HG02623 (cell line): ENCODE data around the gene BRD4.

Experiments
- ATAC-seq: cut with Tn5 transposase; IDR thresholded peaks from one replicate; pipeline ENCODE4 v1.9.1; 2021; ENCODE audit warnings: moderate library complexity; ENCODE audit not compliant: unreplicated experiment

The BRD4 gene

DNA sequence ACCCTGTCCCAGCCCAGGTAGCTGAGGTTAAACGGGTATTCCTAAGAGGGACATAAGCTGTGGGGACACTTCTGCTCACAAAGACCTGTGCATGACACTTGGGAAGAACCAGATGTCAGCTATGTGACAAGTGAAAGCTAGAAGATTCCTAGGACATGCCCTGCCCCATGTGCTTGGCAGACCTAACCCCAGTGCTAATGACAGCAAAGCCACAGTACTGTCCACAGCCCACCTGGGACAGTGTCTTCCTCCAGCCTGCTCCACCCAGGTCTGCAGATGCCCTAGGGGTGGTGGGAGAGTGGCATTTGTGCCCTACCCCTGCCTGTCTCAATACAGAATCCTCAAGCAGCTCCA, 81.7 kb downstream of the BRD4 start:
- no peak for ATAC-seq

DNA sequence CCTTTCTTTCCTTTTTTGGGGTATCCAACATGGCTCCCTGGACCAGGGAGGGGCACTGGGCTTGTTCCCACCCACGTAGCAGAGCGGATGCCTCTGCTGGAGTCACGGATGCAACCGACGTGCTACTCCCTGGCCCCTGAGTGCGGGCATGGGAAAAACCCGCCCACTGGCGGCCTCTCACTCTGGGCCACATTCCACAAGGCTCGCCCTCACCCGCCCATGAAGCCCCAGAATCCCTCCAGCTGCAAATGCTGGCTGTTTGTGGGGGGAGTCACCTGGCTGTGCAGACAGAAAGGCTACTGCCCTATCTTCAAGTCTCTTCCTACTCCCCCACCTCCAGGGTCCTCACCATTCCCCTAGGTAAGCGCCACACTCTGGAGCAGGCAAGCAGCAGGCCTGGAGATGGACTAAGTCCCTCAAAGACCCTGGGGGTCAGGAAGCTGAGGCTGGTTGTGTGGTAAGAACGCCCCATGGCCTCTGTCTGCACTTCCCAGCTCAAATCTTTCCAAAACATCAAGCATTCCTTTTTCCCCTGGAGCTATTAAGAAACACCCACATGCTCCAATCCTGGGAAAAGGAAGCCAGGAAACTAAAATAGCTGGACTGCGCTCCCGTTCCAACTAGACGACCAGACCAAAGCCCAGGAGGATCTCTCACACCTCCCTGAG, 82.2 kb downstream of the BRD4 start:
- ATAC-seq, result no peak

- ATAC-seq, result no peak
Observed at GRCh38 chr19:15249528-15249874, 82.8 kb downstream of the BRD4 start.

- ATAC-seq, result no peak
Observed at GRCh38 chr19:15248648-15249527, 83.5 kb downstream of the BRD4 start.

DNA sequence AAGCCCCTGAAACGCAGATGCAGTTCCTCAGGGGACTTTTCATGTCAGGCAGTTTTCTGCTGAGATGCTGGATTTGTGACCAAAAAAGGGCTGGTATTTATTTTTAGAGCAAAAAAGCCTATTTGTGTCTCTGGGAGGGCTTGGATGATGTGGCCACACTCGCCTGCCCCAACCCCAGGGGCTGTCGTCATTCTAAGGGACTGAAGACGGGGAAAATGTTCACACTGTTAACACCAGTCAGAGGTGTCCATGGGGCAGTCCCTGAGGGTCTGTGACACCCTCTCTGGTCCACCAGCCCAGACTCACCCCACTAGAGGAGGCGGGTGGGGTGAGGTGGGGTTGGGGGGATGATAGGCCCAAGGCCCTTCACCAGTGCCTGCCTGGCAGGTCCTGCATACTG, 84.2 kb downstream of the BRD4 start:
- no peak for ATAC-seq

DNA sequence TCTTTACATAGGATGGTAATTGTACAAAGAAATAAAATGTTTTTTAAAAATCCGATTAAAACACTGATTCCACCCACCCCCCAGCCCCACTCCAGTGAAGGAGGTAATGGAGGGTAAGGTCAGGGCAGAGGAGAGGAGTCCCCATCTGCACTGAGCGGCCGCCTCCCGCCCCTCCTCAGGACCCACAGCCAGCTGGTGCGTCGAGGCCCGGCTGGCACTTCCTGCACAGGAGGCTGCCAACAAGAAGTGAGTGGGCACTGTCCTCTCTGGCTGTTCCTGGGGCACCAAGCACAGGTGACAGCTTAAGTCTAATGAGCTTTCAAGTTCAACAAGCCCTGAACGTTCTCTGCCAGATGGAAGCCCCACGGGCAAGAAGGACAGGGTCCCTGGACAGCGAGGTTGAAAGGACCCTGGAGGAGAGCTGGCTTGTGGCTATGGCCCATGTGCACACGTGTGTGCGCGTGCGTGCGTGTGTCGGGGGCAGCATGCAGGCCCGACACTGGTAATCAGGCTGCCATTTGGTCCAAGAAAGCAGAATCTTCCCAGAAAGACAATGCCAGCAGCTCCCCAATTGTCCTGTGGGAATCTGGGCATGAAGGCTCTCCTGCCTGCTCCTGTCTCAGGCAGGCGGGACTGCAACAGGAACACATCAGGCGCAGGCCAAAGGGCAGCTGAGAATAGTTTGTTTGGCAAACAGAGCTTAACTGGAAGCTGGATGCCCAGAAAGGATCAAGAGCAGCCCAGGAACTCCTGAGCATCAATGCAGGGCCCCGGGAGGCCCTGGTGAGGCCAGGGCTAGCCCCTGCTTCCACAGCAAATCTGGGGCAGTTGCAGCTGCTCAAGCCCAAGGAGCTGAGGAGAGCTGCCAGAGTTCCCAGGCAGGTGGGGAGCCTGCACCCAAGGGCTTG, 85.0 kb downstream of the BRD4 start:
- no peak for ATAC-seq

- ATAC-seq, result no peak
Observed at GRCh38 chr19:15246198-15246481, 86.2 kb downstream of the BRD4 start.

DNA sequence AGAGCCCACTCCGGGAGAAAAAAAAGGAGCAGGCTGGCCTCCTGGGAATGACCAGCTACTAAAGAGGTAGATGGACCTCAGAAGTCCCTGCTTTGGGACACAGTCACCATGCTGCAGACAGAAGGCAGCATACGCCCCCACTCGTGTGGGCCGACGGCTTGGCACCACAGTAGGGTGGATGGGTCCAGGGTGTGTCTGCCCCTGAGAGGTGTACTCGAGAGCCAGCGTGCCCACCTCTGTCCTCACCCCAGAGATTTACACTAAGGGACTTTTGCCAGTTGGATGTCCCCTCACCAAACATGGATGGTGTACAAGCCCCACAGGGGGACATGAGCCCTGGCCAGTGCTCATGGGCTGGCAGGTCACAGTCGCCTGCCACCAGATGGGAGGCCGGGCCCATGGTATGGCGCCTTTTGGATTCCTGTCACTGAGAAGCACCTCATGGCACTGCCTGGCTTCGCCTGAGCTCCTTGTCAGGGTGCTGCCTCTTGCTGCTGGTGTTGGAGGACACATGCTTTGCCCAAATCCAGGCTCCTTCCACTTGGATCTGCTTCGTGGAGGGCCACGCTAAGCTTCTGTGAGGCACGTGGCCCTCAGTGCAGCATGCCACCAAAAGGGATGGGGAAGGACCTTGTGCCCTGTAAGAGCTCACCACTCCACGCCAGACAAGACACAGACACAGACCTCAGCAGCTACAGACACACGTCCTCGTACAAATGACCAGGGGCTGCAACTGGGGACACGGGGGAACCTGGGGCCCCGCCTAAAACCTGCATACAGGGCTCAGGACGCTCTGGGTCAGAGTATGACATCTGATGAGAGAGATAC, 86.8 kb downstream of the BRD4 start:
- ATAC-seq, result no peak

- ATAC-seq, result no peak
Observed at GRCh38 chr19:15244808-15245207, 87.5 kb downstream of the BRD4 start.

- no peak for ATAC-seq
Observed at GRCh38 chr19:15244106-15244803, 88.1 kb downstream of the BRD4 start.

DNA sequence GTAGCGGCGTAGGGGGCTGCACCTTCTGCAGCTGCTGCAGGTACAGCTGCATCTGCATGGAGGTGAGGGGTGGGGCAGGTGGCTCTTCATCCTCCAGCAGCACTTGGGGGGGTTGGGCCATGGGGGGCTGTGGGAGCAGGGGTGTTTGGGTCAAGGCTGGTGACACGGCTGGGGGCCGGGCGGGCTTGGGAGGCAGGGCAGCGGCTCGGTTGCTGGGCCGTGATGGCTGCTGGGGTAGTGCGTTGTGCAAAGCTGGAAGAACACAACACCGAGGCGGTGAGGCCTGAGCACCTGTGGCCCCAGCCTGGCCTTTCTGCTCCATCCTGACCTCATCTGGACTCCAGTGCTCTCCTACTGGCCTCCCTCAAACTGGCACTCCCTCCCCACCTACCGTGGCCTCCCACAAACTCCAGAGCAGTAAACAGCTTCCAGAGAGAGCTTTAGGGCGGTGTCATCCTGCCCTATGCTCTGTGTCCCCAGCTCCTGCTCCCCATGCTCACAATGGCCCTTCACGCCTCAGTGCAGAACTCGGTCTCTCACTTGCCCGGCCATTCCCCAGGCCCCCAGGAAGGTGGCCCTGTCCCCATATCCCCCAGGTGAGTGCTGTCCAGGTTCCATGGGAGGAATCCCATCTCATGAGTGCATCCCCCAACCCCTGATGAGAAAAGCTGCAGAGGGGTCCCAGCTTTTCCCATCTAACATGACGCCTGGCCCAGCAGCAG, 88.9 kb downstream of the BRD4 start:
- no peak for ATAC-seq

DNA sequence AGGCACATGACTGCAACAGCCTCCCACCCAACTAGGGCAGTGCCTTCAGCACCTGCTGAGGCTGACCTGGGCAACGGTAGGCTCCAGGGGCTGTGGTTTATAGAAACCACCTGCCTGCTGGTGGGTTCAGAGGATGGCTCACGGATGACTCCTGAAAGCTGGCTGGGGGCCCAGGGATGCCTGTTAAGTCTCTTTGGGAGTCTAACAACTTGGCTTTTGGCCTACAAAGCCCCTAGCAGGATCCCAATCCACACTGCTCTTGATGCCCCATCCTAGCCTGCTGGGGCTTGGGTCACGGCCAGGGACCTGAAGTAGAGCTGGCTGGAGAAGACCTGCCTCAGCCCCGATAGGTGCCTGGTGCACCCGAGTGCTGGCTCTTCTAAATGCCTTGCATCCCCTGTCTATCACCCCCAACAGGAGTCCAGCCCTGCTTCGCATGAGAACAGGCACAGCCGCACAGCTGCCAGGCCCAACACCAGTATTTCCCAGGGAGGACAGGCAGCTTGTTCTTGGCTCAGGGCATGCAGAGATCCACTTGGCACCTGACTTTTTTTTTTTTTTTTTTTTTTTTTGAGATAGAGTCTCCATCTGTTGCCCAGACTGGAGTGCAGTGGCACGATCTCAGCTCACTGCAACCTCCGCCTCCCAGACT, 91.0 kb downstream of the BRD4 start:
- no peak for ATAC-seq

DNA sequence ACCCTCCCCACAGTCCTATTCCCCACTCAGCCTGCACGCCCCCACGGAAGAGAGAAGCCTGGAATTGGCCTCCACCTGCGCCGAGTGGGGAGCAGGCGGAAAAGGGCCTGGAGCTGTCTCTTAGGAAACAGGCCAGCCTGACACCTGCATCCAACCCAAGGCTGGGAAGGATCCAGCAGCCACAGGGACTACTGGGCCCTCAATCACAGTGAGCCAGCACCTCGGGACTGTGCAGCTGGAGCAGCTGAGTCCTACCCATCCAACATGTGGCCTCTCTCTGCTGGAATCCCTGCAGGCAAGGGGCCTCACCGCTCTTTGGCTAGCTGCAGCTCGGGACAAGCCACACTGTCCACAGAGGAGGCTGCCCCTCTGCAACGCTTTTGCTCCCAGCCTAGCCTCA, 91.8 kb downstream of the BRD4 start:
- ATAC-seq, result no peak

GRCh38 chr19:15239337-15239949, 92.9 kb downstream of the BRD4 start:
- no peak for ATAC-seq

- no peak for ATAC-seq
Observed at GRCh38 chr19:15238639-15239155, 93.6 kb downstream of the BRD4 start.

DNA sequence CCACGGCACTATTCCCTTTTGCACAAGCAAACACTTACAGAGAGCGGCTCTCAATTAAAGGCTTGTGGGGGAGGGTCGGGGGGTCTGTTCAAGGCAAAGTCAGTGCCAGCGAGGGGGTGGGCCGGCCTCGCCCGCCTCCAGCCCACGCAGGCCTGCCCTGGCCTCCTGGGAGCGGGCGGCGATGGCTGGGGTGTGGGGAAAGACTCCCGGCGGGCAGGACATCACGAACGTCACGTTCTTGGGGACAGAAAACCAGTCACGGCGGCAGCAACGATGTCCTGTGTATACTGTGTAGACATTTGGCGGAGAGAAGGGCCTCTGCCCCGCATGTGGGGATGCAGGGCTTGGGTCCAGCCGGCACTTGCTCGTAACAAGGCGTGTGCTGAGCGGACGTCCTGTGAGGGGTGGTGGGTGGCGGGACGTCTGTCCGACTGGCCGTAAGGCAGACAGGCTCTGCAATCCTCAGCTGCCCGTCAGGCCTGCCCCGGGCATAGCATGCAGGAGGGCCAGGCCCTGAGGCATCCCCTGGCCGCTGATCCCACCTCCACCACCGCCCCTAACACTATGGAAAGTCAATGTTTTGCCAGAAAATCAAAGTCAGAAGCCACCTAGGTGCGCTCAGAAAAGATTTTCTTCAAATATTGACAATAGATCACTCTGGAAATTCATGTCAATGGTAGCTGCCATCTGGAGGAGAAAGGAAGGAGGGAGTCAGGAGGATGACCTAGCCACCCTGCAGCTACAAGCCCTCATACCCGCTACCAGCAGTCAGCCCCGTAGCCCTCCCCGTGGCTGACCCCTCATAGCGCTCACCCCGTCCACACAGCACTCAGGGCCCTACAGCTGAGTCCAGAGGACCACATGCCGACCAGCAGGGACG, 94.3 kb downstream of the BRD4 start:
- ATAC-seq, result no peak

DNA sequence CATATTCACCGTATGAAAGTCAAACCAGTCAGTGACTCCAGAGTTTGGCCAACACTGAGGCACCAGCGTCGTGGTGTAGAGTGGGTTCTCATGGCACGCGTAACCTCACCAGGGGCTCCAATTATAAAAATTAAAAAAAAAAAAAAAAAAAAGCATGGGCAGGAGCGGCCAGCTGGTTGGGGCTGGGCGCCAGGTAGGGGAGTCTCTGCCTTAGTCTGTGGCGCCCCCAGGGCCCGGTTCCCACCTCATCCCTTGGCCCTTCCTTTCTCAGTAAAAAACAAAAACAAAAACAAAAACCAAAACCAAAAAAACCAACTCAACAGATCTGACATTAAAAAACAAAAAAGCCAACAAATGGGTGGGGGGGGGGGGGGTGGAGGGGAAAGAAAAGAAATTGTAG, 95.5 kb downstream of the BRD4 start:
- ATAC-seq, result no peak

DNA sequence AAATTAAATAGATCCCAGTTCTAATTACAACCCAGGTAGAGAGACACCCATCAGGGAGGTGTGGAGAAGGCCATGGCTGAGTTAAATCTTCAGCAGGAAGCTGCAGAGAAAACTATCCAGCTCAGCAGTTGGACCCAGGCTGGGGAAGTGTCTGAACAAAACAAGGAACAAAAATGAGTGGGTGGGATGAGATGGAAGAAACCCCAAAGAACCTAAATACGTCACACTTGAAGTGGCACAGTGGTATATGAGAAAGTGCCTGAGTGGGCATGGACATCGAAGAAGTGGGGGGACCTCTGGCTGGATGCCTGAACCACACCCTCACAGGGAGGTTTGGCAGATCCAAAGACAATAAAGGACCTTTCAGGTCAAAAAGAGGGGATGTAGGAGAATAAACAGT, 96.6 kb downstream of the BRD4 start:
- ATAC-seq, result no peak
